Mesodermal cell (in vitro differentiated cells): ENCODE results near the gene SPATA32.
"Not testable (repeated sequence)": the region's sequence is repeated elsewhere in the genome, so short reads cannot be mapped to it uniquely, and the experiment has no call there.

Source experiments
- H3K27ac ChIP-seq: 2 replicates; pipeline ENCODE4 v1.7.0; 2013; ENCODE audit warnings: mild to moderate bottlenecking, low read depth, low read length, moderate library complexity; ENCODE audit not compliant: severe bottlenecking
- H3K36me3 ChIP-seq: 2 replicates; pipeline ENCODE4 v1.7.1; 2013; ENCODE audit warnings: mild to moderate bottlenecking, low read length, moderate library complexity; ENCODE audit not compliant: control insufficient read depth, insufficient read depth
- H3K4me1 ChIP-seq: one replicate; pipeline ENCODE4 v1.7.1; 2013; ENCODE audit warnings: mild to moderate bottlenecking, low read length; ENCODE audit not compliant: insufficient read depth, control insufficient read depth, poor library complexity, severe bottlenecking
- H3K4me3 ChIP-seq: 2 replicates; pipeline ENCODE4 v1.7.0; 2013; ENCODE audit warnings: low read length, control low read depth, mild to moderate bottlenecking; ENCODE audit not compliant: insufficient read depth, poor library complexity, severe bottlenecking; ENCODE audit errors: extremely low read depth
- H3K9me3 ChIP-seq: 2 replicates; pipeline ENCODE4 v1.7.1; 2013; ENCODE audit warnings: mild to moderate bottlenecking, low read length, moderate library complexity; ENCODE audit not compliant: control insufficient read depth
- WGBS, 2 experiments: methylation state at CpG; one replicate each; pipeline ENCODE4 v1.1.5; 2013; ENCODE audit warnings: missing lambda C conversion rate in 2 of 2; ENCODE audit not compliant: insufficient coverage in 2 of 2; 5-methylcytosine and 5-hydroxymethylcytosine counted together

Gene SPATA32

DNA sequence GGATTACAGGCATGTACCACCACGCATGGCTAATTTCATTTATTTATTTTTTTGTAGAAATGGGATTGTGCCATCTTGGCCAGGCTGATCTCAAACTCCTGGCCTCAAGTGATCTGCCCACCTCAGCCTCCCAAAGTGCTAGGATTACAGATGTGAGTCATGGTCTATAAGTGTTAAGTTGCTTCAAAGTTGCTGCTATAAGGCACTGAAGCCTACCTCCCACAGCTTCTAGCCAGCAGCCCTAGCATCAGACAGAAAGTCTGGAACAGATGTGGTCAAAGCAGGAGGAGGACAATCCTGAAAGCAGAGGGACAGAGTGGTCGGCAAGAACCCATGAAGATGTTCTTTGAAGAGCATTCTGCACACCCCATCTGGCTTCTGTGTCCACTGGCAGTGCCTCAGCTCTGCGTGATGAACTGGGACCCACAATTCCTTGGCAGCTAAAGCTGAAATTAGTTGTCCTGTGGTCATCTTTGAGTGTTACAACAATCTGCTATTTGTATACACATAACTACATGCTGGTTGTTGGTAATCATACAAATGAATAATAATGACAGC is 43.7 kb upstream of the SPATA32 start:
- Histone ChIP-seq H3K36me3 (peaks cover 30% of the 10 kb centered on the region), H3K4me1 (peaks cover 14% of the 10 kb centered on the region), H3K27ac (no peak overlapping the region), H3K9me3 (no peaks in the 10 kb centered on the region), H3K4me3 (no peak overlapping the region)
- WGBS, 2 experiments: 94 to 100% methylated on average over 2 of the region's 3 CpGs

DNA sequence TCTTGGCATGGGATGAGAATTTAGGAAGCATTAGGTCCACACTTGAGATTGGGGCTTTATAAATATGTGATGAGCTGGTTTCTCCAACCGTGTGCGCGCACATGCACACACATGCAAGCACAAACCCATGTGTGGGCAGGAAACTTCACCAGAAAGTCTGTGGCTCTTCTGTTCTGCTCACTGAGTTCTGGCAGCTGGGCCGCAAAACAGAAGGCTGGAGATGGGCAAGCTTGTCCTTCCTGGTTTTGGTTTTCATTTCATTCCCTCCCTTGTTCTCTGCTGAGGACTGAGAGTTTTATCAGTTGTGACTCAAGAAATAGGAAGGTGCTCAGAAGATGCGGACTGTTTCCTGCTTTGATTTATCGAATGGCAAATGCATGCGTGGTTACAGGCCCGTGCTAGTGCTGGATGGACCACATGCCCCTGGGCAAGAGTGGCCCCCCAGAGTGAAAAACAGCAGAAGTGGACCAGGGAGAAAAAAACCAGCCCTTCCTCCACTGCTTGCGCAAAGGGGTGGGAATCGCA is 40.8 kb upstream of the SPATA32 start:
- Histone ChIP-seq H3K4me3 (no peak overlapping the region), H3K4me1 (peaks cover 20% of the 10 kb centered on the region), H3K27ac (peak overlapping the region; percentile 30), H3K9me3 (no peaks in the 10 kb centered on the region), H3K36me3 (peaks cover 14% of the 10 kb centered on the region)
- 93 to 97% methylated on average over 7 to 8 of the region's 10 CpGs for WGBS, 2 experiments

DNA sequence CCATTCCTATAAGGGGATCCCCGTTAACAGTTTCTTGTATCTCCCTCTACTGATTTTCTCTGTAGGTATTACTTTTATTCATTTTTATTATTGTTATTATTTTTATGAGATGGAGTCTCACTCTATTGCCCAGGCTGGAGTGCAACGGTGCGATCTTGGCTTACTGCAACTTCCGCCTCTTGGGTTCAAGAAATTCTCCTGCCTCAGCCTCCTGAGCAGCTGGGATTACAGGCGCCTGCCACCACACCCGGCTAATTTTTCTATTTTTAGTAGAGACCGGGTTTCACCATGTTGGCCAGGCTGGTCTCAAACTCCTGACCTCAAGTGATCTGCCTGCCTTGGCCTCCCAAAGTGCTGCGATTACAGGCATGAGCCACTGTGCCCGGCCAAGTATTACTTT is 40.3 kb upstream of the SPATA32 start:
- peaks cover 18% of the 10 kb centered on the region for H3K36me3 ChIP-seq
- not testable (repeated sequence) for H3K27ac ChIP-seq, H3K4me3 ChIP-seq, H3K9me3 ChIP-seq
- WGBS, 2 experiments: 100% methylated on average over 6 to 7 of the region's 9 CpGs
- peaks cover 20% of the 10 kb centered on the region for H3K4me1 ChIP-seq

DNA sequence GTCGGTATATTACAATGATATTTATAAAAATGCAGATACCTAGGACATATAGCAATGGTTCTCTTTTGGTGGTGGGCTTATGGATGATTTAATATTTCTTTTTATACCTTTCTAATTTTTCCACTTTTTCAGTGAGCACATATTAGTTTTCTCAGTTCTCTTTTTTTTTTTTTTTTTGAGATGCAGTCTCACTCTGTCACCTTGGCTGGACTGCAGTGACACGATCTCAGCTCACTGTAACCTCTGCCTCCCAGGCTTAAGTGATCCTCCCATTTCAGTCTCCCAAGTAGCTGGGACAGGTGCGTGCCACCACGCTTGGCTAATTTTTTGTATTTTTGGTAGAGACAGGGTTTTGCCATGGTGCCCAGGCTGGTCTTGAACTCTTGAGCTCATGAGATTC is 39.8 kb upstream of the SPATA32 start:
- H3K4me3 ChIP-seq: no peak overlapping the region
- H3K4me1 ChIP-seq: peaks cover 20% of the 10 kb centered on the region
- H3K36me3 ChIP-seq: peaks cover 23% of the 10 kb centered on the region
- no peaks in the 10 kb centered on the region for H3K9me3 ChIP-seq
- H3K27ac ChIP-seq: no peak overlapping the region
- 92 to 100% methylated on average over 2 of the region's 4 CpGs for WGBS, 2 experiments

DNA sequence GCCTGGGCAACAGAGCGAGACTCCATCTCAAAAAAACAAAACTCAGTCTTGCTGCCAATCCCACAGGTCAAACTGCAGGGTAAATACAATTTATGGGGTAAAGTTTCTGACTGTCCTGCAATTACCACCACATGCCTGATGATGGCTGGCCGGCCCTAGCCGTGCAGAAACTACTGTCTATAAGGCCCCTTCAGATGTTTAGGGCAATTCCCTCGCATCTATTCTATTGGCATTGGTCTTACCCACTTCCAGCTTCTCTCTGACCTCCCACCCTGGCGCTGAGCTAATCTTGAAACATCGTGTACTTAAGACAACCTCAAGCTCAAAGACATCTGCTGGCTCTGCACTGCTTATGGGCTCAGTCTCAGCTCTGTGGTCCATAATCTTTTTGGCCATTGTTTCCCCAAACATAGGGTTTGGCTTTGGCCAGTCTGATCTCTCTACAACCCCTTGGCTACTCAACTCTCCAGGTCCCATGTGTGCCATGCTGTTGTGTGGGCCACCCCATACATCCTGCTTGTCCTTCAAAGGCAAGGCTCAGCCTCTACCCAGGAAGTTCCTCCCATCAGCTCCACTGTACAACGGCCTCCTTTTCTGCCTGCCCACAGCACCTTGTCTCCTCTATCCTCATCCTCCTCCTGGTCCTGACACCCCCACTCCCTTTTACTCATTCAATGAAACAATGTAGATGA is 38.3 kb upstream of the SPATA32 start:
- Histone ChIP-seq H3K4me1 (peaks cover 24% of the 10 kb centered on the region), H3K4me3 (no peak overlapping the region), H3K36me3 (peaks cover 23% of the 10 kb centered on the region), H3K9me3 (no peaks in the 10 kb centered on the region), H3K27ac (no peak overlapping the region)
- WGBS, 2 experiments: 94 to 95% methylated on average over 6 of the region's 7 CpGs

DNA sequence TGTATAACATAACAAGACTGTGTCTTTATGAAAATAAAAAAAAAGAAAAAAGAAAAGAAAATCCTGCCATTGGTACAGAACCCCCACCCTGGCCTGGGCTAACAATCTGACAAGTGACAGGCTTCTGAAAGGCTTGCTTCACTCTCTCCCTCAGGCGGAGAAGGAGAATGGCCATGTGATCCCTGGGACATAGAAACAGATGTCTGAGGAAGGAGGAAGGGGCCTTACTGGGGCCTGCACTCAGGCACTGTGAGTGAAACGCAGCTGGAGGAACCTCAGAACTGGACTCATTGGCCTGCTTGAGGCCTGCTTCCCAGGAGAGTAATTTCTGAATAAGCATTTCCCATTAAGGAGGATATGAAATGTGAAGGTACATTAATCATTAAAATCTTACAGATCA is 37.5 kb upstream of the SPATA32 start:
- H3K4me1 ChIP-seq: peaks cover 24% of the 10 kb centered on the region
- H3K27ac ChIP-seq: no peak overlapping the region
- H3K36me3 ChIP-seq: peaks cover 23% of the 10 kb centered on the region
- H3K9me3 ChIP-seq: no peaks in the 10 kb centered on the region
- H3K4me3 ChIP-seq: no peak overlapping the region
- WGBS, 2 experiments: 80% methylated on average over 1 of the region's 2 CpGs; no CpG with 5 or more reads in 1 of the 2 experiments

DNA sequence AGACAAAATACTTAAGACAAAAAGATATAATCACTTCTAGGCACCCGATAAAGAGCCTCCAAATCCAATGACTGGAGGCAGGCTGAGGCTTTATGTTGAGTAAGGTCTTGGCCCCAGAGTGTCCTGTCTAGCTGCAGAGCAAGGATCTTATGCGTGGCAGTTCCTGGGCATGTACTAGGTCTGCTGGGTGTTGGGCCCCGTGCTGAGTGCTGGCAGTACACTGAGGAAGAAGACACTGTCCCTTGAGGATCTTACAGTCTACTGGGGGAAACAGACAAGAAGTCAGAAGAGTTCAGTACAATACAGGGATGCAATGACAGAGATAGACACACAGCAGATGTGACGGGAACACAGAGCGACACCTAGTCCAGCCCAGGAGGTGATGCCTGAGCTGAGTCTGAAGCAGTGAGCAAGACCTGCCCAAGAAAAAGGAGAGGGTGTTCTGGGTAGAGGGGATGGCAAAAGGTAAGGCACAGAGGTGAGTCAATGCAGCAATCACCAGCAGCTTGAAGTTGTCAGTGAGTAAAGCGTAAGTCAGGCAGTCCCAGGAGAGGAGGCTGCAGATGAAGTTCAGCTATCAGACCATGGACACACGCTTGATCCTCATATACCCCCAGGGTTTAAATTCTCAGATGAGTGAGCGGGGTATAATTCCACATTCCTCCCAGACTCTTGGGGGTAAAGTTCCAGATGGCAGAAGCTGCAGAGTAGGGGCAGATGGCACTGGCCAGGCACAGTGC is 36.8 kb upstream of the SPATA32 start:
- 93 to 96% methylated on average over 6 of the region's 8 CpGs for WGBS, 2 experiments
- Histone ChIP-seq H3K36me3 (peaks cover 23% of the 10 kb centered on the region), H3K27ac (no peak overlapping the region), H3K4me3 (no peak overlapping the region), H3K4me1 (peaks cover 29% of the 10 kb centered on the region), H3K9me3 (no peaks in the 10 kb centered on the region)

DNA sequence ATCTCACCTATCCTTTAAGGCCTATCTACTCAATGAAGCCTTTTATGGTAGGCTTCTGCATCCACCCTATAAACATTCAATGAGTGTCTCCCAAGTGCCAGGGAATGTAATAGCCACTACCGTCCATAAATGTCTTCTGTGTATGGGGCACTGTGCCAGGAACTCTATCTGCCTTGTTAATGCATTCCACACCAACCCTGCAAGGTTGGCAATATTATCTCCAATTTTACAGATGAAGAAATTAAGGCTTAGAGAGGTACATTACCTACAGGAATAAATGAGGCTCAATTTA is 34.9 kb upstream of the SPATA32 start:
- no peak overlapping the region for H3K27ac ChIP-seq
- H3K9me3 ChIP-seq: no peaks in the 10 kb centered on the region
- H3K4me1 ChIP-seq: peaks cover 21% of the 10 kb centered on the region
- 89 to 100% methylated on average over 1 of the region's 1 CpG for WGBS, 2 experiments
- peaks cover 33% of the 10 kb centered on the region for H3K36me3 ChIP-seq
- H3K4me3 ChIP-seq: no peak overlapping the region

DNA sequence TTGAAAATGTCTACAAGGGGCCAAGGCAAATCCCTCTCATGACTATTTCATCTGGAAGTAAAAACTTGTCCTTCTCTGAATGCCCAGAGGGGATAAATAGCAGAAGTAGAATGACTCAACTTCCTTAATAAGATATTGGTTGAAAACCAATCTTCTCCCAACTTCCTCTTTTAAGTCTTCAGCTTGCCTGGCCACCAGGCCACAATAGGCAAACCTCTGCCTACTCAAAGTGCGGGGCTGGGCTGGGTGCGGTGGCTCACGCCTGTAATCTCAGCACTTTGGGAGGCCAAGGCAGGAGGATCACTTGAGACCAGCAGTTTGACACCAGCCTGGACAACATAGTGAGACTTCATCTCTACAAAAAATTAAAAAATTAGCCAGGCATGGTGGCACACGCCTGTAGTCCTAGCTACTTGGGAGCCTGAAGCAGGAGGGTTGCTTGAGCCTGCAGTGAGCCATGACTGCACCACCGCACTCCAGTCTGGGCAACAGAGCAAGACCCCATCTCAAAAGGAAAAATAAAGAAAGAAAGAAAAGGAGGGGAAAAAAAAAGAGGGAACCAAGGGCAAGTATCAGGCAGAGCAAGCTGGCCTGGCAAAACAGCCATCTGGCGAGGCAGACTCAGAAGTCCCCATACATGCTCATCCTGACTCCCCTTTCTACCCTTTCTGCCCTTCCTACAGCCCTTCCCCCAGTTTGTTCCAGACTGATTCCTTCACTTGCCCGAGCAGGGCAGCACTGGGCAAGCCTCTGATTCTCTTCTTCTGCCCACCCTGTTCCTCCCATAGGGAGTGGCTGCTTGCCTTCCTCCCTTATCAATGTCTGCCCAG is 34.3 kb upstream of the SPATA32 start:
- H3K9me3 ChIP-seq: no peaks in the 10 kb centered on the region
- H3K4me1 ChIP-seq: peaks cover 21% of the 10 kb centered on the region
- WGBS, 2 experiments: 97 to 100% methylated on average over 6 to 7 of the region's 7 CpGs

DNA sequence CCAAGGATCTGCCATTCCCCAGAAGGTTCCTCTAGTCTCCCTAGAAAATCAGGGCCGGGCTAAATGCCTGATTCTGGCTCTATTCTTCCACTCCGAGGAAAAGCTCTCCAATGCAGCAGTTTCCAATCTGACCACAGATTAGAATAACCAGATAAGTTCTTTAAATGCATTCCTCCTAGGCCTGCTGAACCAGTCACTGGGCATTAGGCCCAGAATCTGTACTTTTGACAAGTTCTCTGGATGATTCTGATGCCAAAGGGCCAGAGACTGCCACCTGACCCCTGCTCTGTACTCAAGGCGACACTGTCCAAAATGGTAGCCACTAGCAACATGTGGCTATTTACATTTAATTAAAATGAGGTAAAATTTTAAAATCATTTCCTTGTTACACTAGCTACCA is 32.6 kb upstream of the SPATA32 start:
- H3K4me1 ChIP-seq: peaks cover 20% of the 10 kb centered on the region

More for the DNA sequence above, 34.3 kb upstream of the SPATA32 start:
- H3K27ac ChIP-seq: no peak overlapping the region
- H3K4me3 ChIP-seq: no peak overlapping the region
- H3K36me3 ChIP-seq: peaks cover 38% of the 10 kb centered on the region

More for the DNA sequence above, 32.6 kb upstream of the SPATA32 start:
- 92 to 100% methylated on average over 1 to 2 of the region's 3 CpGs for WGBS, 2 experiments
- Histone ChIP-seq H3K36me3 (peaks cover 55% of the 10 kb centered on the region), H3K4me3 (no peak overlapping the region), H3K9me3 (no peaks in the 10 kb centered on the region), H3K27ac (no peak overlapping the region)
